IPS DF 4.7 (cell line): ENCODE measurements around the gene CDKL1.
"Not testable (repeated sequence)": the region's sequence is repeated elsewhere in the genome, so short reads cannot be mapped to it uniquely, and the experiment has no call there.

Source experiments
- DNase-seq: peaks from one replicate; pipeline ENCODE4 v3.0.0-alpha.2; 2013; ENCODE audit warnings: low spot score; ENCODE audit errors: extremely low read depth

CDKL1 gene

DNA sequence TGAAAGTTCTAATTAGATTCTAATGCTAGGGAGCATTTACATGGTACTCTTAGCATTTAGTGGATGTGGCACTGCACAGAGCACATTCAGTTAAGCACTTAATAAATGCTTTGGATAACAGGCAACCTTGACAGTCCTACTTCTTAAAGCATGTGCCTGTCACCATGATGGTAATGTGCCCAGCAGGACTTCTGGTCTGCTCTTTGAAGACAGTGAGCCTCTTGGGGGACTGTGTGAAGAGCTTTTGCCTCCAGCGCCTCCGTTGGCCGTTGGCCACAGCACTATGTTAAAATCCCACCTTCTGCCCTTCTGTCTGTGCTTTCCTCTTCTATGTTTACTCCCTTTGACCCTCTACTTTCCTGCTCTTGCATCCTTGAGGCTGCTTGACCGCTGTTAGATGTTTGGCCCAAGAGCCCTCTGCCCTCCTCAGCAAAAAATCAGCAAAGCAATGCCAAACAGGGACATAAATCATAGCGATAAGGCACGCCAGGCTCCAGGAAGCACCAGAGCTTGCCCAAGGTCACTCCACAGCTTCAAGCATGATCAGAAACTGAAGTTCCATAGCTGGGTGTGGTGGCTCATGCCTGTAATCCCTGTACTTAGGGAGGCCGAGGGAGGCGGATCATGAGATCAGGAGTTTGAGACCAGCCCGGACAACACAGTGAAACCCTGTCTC, 8.3 kb downstream of the CDKL1 start:
- DNase-seq, result peak; percentile 14

DNA sequence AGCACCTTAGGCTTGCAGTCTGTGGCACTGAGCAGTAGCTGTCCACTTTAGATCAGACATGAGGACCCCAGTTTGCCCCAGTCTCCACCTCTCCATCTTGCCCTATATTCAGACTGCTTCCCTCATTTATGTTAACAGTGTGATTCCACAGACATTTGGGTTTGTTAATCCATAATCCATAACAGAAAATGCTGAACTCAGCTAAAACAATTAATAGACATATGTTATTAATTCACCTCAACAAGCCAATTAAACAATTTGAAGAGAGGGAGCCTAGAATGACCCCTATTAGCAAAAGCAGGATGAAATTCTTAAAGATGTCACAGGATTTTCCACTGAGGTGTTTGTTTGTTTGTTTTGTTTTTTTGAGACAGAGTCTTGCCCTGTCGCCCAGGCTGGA, 9.1 kb downstream of the CDKL1 start:
- DNase-seq, result no peak

DNA sequence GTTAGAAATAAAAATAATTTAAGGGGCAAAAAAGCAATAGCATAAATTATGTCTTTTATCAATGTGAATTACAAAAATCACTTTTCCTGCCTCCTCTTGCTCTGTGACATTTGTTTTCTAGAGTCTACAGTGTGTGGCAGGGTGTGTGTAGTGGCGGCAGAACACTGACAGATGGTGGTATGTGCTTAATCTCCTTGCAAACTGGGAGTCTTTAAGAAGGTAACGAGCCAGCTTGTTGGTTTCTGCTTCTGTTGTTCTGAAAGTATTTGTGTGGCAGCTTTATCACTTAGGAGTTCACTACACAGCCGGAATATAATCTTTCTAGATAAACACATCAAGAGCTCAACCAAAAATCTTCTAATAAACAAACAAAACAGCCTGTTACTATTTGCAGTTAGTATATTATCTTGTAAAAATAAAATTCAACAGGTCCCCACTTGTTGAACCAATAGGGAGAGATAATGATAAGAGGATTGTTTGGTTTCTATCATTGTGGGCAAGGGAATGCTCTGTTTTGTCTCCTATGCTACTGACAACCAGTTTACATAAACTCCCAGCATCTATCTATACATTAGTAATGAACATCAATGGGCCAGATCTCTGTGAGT, 13.0 kb downstream of the CDKL1 start:
- no peak for DNase-seq

DNA sequence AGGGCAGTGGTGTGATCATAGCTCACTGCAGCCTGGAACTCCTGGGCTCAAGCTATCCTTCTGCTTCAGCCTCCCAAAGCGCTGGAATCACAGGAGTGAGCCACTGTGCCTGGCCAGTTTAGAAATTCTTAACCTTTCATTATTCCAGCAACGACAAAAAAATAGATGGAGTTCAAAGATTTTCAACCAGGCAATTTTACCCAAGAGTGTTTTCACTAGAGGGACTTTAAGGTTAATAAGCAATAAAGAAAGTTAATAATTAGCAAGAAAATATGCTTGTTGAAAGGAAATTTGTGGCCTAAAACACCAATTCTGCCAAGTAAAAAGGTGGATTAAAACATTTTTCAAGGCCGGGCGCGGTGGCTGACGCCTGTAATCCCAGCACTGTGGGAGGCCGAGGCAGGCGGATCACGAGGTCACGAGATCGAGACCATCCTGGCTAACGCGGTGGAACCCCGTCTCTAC, 14.8 kb downstream of the CDKL1 start:
- no peak for DNase-seq

DNA sequence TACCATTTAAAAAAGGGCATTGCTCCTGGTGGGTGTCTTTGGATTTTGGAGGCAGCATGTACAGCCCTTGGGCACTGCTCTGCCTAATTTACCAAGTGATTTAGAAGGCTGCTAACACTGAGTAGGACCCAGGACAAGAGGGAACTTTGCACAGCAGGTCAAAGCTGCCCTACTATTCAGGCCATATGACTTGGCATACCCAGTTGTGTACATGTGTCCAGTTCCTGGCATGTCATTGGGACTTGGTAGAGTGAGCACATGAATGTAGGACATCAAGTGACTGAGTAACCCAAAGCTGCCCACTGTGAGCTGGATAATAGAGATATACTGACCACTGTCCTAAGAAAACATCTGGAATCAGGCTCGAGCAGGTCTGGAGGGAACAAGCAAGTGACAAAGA, 15.7 kb downstream of the CDKL1 start:
- DNase-seq, result no peak

DNA sequence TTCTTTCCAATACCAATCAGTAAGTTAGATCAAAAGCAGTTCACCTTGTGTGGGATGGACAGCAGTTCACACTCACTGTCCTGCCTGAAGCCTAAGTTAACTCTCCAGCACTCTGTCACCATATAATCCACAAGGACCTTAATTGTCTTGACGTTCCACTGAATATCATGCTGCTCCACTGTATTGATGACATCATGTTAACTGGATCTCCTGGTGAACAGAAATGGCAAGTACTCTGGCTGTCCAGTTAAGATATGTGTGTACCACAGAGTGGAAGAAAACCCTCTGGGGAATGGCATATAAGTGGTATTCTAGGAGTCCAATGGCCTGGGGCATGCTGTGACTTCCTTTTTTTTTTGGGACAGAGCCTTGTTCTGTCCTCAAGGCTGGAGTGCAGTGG, 16.2 kb downstream of the CDKL1 start:
- no peak for DNase-seq

DNA sequence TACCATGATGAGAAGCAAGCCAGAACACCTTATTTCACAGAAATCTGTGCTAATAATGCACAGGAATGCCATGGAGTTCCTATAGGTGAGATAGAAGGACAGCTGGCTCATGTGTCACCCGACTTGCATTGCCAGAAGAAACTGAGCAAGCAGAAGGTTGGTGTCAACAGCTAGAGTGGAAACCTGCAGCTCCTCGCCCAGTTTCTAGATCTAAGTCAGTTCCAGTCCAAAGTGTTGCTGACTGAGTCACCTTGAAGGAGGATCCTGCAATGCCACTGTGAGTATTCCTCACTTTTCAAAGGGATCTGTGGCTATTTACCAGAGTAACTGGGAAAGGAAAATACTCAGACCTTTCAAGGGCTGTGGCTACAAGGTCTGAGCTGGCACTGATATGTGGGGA, 17.1 kb downstream of the CDKL1 start:
- DNase-seq, result no peak

DNA sequence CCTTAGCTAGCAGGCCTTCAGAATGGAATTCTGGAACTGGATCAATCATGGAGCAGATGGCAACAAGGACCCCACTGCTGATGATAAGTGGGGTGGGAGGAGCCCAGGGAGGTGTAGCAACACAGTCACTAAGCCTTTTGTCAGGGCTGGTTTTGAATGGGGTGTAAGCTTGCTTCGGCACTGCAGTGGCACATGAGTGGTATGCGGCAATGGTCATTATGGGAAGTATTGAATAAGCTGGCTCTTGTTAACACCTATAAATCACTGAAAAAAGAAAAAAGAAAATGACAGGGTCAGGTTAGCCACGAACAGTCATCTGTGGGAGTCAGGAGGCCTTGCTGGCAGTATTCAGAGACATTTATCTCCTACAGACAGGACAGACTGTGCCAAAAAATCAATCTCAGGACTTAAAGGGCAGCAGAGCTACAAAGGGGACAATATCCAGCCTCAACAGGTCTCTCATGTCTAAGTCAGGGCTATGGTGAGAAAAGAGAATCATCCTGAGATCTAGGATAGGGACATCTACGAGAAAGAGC, 19.1 kb downstream of the CDKL1 start:
- DNase-seq, result no peak

DNA sequence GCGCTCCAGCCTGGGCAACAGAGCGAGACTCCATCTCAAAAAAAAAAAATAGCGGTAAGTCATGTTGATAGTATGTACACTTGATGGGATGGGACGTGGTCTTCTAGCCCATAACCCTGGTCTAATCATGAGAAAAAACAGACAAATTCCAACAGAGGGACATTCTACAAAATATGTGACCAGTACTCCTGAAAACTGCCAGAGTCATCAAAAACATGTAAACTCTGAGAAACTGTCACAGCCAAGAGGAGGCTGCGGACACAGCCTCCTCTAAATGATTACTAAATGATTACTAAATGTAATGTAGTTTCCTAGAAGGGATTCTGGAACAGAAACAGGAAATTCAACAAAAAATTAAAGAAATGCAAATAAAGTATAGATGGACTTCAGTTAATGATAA, 20.9 kb downstream of the CDKL1 start:
- no peak for DNase-seq

DNA sequence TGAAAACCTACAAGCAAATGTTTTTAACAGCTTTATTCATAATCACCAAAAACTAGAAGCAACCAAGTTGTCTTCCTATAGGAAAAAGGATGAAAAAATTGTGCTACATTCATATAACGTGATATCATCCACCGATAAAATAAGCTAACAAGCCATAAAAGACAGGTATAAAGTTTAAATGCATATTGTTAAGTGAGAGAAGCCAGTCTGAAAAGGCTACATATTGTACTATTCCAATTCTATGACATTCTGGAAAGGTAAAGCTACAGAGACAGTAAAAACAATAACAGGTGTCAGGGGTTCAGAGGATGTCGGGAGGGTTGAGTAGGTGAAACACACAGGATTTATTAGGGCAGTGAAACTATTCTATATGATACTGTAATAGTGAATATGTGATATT, 22.7 kb downstream of the CDKL1 start:
- DNase-seq, result no peak

DNA sequence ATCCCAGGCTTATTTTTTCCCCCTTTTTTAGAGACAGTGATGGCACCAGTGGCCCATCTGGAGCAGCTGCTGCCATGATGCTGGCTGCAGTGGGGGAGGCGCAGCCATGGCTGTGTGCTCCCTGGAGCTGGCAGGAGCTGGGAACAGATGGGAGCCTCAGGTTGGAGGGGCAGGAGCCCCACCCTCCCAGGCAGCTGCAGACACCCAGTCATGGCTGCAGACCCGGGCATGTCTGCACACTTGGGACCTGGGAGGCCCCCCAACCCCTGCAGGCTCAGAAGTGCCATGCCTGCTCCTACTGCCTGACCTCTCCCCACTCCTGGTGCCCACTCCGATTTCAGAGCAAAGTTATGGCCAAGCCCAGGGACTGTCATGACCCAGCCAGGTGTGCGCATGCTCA, 25.1 kb downstream of the CDKL1 start:
- no peak for DNase-seq

DNA sequence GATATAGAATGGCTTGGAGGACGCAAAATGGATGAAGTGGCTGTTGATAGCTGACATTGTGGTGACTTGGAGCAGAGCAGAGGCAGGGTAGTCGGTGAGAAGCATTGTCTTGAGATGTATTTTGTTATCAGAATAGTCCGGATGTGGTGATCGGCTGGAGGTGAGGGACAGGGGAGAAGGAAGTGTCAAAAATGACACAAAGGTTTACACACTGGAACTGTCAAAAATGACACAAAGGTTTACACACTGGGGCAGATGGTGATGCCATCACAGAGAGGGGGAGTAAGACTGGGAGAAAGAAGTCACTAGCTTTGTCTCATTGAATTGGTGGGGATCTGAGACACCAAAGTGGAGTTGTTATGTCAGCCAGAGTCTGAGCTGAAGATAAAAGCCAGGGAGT, 30.1 kb downstream of the CDKL1 start:
- DNase-seq, result no peak

DNA sequence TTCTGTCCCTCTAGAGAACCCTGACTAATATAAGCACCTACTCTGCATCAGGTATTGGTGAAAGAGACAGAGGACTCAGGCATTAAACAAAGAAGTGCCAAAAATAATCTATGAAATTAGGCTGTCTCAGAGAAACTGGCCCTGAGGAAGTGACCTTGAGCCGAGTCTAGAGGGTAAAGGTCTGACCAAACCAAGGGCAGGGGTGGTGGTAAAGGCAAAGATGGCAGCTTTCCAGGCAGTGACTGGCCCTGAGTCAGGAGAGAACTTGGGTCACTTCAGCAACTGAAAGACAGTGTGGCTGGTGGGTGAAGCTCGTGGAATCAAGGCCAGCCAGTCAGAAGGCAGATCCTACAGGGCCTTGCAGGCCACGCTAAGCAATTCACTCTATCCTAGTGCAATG, 30.6 kb downstream of the CDKL1 start:
- no peak for DNase-seq

DNA sequence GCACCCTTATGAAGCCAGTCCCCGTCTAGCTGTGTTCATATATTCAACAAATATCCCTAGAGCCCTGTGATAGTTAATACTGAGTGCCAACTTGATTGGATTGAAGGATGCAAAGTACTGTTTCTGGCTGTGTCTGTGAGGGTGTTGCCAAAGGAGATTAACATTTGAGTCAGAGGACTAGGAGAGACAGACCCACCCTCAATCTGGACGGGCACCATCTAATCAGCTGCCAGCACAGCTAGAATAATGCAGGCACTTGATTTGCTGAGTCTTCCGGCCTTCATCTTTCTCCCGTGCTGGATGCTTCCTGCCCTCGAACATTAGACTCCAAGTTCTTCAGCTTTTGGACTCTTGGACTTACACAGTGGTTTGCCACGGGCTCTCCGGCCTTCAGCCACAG, 31.1 kb downstream of the CDKL1 start:
- not testable (repeated sequence) for DNase-seq

DNA sequence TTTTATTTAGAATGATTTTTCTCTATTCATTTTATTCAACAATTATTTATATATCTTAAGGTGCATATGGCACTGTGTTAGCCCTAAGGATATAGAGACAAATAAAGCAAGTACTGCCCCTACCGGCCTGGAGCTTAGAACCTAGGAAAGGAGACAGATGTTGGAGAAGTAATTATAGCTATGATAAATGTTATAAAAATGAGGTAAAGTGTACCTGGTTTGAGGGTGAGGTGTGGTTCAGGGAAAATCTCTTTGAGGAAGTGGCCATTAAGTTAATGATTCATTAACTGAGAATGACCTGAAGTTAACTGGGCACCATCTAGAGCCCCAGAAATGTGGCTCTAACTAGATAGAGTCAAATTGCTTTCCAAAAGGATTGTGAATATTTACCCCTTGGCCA, 31.9 kb downstream of the CDKL1 start:
- no peak for DNase-seq

DNA sequence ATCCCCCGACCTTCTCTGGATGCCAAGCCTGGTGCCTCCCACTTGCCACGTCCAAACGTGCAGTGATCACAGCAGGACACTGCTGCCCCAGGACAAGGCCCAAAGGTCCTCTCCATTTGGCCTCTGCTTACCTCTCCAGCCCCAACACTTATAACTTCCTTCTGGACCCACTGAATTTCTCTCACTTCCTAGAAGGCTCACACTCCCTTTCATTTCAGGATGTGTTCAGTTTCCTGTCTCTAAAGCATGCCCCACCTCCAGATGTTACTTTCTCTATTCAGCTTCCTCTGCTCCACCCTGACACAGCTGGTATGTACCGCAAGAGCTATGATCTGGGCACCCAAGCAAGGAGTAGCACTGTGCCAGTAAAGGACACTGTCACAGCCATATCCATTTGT, 33.0 kb downstream of the CDKL1 start:
- no peak for DNase-seq

DNA sequence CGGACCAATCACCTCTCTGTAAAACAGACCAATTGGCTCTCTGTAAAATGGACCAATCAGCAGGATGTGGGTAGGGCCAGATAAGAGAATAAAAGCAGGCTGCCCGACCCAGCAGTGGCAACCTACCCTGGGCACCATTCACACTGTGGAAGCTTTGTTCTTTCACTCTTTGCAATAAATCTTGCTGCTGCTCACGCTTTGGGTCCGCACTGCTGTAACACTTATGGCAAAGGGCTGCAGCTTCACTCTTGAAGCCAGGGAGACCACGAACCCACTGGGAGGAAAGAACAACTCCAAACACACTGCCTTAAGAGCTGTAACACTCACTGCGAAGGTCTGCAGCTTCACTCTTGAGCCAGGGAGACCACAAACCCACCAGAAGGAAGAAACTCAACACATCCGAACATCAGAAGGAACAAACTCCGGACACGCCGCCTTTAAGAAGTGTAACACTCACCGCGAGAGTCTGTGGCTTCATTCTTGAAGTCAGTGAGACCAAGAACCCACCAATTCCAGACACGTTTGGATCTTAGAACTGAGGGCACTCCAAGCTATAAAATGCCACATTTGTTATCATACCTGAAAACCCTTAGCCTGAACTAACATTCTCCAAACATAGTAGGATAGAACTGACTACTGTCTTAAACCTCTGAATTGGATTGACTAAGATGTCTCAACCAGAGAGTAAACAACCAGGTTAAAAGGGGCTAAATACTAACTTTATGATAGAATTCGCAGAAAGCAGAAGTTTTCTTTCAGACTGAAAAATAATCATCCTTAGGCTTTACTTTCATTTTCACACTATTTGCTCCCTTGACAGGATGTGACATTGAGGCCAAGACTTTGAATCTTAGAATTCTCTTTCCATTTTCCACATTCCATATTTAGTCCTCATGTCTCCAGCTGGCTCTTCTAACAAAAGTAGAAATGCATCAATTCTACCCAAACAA, 33.6 kb downstream of the CDKL1 start:
- DNase-seq, result no peak

DNA sequence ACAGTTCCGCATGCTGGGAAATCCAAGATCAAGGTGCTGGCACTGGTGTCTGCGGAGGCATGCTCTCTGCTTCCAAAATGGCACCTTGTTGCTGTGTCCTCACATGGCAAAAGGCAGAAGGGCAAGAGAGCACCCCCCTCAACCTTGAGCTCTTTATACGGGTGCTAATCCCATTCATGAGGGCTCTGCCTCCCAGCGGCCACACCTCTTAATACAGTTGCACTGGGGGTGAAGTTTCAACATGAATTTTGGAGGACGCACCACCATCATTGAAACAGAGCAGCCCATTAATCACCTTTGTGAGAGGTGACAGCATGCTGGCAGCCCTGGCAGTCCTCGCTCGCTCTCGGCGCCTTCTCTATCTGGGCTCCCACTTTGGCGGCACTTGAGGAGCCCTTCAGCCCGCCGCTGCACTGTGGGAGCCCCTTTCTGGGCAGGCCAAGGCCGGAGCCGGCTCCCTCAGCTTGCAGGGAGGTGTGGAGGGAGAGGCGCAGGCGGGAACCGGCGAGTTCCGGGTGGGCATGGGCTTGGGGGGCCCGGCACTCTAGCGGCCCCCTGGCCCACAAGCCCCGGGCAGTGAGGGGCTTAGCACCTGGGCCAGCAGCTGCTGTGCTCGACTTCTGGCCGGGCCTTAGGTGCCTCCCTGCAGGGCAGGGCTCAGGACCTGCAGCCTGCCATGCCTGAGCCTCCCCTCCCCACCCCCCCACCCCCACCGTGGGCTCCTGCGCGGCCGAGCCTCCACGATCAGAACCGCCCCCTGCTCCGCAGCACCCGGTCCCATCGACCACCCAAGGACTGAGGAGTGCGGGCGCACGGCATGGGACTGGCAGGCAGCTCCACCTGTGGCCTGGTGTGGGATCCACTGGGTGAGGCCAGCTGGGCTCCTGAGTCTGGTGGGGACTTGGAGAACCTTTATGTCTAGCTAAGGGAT, 34.9 kb downstream of the CDKL1 start:
- DNase-seq, result not testable (repeated sequence)

DNA sequence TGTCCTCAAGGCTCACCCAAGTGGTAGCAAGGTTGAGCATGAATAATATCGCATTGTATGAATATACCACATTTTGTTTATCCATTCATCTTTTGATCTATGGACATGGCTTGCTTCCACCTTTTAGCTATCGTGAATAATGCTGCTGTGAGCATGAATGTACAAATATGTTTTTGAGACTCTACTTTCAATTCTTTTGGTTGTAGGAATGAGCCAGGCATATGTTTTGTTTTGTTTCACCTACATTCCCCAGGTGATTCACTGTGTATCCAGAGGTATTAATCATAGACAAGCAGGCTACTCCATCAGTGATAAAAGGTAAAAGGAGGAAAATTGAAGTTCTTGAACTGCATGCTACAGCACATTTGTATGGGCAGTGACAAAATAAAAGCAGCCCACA, 35.8 kb downstream of the CDKL1 start:
- no peak for DNase-seq

DNA sequence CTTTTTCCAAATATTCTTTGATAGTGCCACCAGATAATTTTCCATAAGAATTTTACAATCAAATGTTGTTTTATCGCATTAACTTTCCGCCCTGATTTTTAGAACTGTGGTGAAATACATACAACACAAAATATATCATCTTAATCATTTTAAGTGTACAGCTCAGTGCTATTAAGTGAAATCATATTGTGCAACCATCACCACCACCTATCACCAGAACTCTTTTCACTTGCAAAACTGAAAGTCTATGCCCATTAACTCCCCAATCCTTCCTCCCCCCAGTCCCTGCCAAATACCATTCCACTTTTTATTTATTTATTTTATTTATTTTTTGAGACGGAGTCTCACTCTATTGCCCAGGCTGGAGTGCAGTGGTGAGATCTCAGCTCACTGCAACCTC, 36.6 kb downstream of the CDKL1 start:
- DNase-seq, result no peak

DNA sequence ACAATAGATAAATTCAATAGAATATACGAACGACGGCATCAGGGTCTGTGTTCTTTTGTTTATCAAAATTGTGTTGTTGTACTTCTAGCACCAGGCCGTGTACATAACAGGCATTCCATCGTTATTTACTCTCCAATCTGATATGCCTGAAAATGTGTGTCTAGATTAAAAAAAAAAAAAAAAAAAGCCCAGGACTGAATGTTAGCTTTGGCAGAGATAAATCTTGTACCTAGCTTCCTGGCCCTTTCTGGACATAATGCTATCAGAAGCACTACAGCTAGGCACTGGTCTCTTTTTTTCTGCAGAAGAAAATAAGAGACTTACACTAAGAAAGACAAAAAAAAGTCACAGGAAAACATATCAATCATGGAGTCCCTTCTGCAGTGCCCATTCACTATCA, 37.0 kb downstream of the CDKL1 start:
- DNase-seq, result no peak
